Esophagus muscularis mucosa (tissue), 4 donors: Measurements from ENCODE around the gene IFT122.

Experiments
- CTCF ChIP-seq, 3 experiments: fragments of 200-600 bp in 2 of 3; fragments of 450-650 bp in 1 of 3; sonication (generic) in 2 of 3; IDR thresholded peaks; one replicate each; pipeline ENCODE4 v1.5.1; 2017 to 2019; ENCODE audit warnings: antibody characterized with exemption in 3 of 3, mild to moderate bottlenecking in 2 of 3, moderate library complexity in 1 of 3
- EP300 ChIP-seq: sonication (generic); formaldehyde crosslinking; IDR thresholded peaks from one replicate; pipeline ENCODE4 v1.6.1; 2017; ENCODE audit warnings: antibody characterized with exemption
- POLR2A ChIP-seq: fragments of 450-650 bp; IDR thresholded peaks from one replicate; pipeline ENCODE4 v1.6.1; 2017; ENCODE audit warnings: antibody characterized with exemption, moderate library complexity, mild to moderate bottlenecking, low read depth
- POLR2AphosphoS5 ChIP-seq, 2 donors: sonication (generic); formaldehyde crosslinking; IDR thresholded peaks; one replicate each; pipeline ENCODE4 v1.6.1; 2017; ENCODE audit warnings: antibody characterized with exemption in 2 of 2

GRCh38 chr3:129567939-129568338, 127.9 kb downstream of the IFT122 start:
- TF ChIP-seq POLR2A (no peak), CTCF (IDR thresholded peaks at IDR 0.05) (no peak), EP300 (no peak), POLR2AphosphoS5 (IDR thresholded peaks at IDR 0.05) (no peak)
